Measurements from ENCODE around the gene KRTAP10-7.

KRTAP10-7 gene

DNA sequence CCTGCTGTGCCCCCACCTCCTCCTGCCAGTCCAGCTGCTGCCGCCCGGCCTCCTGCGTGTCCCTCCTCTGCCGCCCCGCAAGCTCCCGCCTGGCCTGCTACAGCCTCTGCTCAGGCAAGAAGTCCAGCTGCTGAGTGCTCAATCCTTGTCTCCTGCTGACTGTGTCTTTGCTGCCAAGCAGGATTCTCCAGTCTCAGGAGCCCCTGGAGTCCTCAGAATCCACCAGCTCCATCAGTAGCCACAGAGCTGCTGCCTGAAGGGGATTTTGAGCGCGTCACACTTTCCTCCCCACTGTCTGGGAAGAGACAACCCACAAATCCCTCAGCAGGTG is 46.8 kb downstream of the KRTAP10-7 start:
- TF ChIP-seq, protein P1, sequence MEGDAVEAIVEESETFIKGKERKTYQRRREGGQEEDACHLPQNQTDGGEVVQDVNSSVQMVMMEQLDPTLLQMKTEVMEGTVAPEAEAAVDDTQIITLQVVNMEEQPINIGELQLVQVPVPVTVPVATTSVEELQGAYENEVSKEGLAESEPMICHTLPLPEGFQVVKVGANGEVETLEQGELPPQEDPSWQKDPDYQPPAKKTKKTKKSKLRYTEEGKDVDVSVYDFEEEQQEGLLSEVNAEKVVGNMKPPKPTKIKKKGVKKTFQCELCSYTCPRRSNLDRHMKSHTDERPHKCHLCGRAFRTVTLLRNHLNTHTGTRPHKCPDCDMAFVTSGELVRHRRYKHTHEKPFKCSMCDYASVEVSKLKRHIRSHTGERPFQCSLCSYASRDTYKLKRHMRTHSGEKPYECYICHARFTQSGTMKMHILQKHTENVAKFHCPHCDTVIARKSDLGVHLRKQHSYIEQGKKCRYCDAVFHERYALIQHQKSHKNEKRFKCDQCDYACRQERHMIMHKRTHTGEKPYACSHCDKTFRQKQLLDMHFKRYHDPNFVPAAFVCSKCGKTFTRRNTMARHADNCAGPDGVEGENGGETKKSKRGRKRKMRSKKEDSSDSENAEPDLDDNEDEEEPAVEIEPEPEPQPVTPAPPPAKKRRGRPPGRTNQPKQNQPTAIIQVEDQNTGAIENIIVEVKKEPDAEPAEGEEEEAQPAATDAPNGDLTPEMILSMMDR (IDR thresholded peaks at IDR 0.05; ENCODE audit: low read depth, low read length, poor library complexity, severe bottlenecking), result no peak
- no peak for TF ChIP-seq EZH2phosphoT487 (IDR thresholded peaks at IDR 0.05; ENCODE audit: borderline replicate concordance, low read length)
- Histone ChIP-seq H3K9me3 (ENCODE audit: control insufficient read depth, insufficient read depth, low read length) (peaks cover 12% of the 10 kb centered on the region; the same call in 1 of the 2 replicates), H3K36me3 (ENCODE audit: control insufficient read depth, low read length) (no peaks in the 10 kb centered on the region), H3K79me2 (ENCODE audit: control insufficient read depth, low read length) (no peaks in the 10 kb centered on the region), H4K20me1 (ENCODE audit: control insufficient read depth, insufficient read depth, low read depth, low read length) (no peaks in the 10 kb centered on the region), H3K9me2 (replicated peaks; ENCODE audit: control insufficient read depth, low read length) (no peaks in the 10 kb centered on the region), H3K4me3 (ENCODE audit: low read length) (no peak overlapping the region), H3K4me1 (ENCODE audit: control insufficient read depth, low read length) (no peaks in the 10 kb centered on the region), H3K27me3 (ENCODE audit: control insufficient read depth, low read length) (no peaks in the 10 kb centered on the region), H3F3A (ENCODE audit: control insufficient read depth, insufficient read depth) (no peaks in the 10 kb centered on the region), H3K27ac (ENCODE audit: low read depth, low read length) (no peak overlapping the region), H3K4me2 (ENCODE audit: low read length) (no peak overlapping the region)

DNA sequence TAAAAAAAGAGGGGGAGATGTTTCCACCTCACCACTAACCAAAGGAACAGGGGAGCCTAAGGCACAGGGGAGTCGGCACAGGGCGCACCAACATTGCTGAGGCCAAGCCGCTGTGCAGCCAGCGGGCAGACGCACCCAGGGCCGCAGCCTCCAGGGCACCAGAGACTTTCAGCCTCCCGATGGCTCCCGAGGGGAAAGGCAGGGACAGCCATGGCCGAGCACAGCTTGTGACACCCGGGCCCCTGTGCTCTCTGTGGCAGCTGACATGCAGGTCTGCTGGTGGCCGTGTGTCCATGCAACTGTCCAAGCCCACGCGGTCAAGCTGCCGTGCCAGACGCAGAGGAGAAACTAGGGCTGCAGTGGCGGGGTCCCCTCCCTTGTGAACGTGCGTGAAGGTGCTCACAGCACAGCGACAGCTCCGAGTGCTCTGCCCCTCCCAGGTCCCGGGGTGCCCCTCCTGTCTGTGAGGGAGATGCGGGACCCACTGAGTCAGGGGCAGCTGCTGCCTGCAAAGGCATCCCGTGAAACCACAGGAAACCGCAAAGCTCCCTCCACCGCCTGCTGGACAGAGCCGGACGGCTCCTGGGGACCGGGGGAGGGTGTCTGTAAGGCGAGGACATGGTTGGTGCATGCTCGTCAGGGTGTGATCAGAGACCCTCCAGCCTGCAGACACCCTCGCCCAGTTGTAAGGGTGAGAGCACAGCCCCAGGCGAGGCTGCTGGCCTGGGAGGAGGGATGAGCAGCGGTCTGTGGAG is 48.3 kb downstream of the KRTAP10-7 start:
- no peak overlapping the region for H3K27ac ChIP-seq (ENCODE audit: low read depth, low read length)
- H3K4me1 ChIP-seq (ENCODE audit: control insufficient read depth, low read length), result no peaks in the 10 kb centered on the region
- H3K79me2 ChIP-seq (ENCODE audit: control insufficient read depth, low read length), result no peaks in the 10 kb centered on the region
- no peaks in the 10 kb centered on the region for H4K20me1 ChIP-seq (ENCODE audit: control insufficient read depth, insufficient read depth, low read depth, low read length)
- H3F3A ChIP-seq (ENCODE audit: control insufficient read depth, insufficient read depth), result no peaks in the 10 kb centered on the region
- no peaks in the 10 kb centered on the region for H3K9me2 ChIP-seq (replicated peaks; ENCODE audit: control insufficient read depth, low read length)
- peaks cover 12% of the 10 kb centered on the region; the same call in 1 of the 2 replicates for H3K9me3 ChIP-seq (ENCODE audit: control insufficient read depth, insufficient read depth, low read length)
- TF ChIP-seq EZH2phosphoT487 (IDR thresholded peaks at IDR 0.05; ENCODE audit: borderline replicate concordance, low read length), result no peak
- TF ChIP-seq, protein P1 (IDR thresholded peaks at IDR 0.05; ENCODE audit: low read depth, low read length, poor library complexity, severe bottlenecking), result no peak
- H3K27me3 ChIP-seq (ENCODE audit: control insufficient read depth, low read length), result no peaks in the 10 kb centered on the region
- H3K4me2 ChIP-seq (ENCODE audit: low read length), result no peak overlapping the region
- H3K4me3 ChIP-seq (ENCODE audit: low read length), result no peak overlapping the region
- H3K36me3 ChIP-seq (ENCODE audit: control insufficient read depth, low read length), result no peaks in the 10 kb centered on the region

DNA sequence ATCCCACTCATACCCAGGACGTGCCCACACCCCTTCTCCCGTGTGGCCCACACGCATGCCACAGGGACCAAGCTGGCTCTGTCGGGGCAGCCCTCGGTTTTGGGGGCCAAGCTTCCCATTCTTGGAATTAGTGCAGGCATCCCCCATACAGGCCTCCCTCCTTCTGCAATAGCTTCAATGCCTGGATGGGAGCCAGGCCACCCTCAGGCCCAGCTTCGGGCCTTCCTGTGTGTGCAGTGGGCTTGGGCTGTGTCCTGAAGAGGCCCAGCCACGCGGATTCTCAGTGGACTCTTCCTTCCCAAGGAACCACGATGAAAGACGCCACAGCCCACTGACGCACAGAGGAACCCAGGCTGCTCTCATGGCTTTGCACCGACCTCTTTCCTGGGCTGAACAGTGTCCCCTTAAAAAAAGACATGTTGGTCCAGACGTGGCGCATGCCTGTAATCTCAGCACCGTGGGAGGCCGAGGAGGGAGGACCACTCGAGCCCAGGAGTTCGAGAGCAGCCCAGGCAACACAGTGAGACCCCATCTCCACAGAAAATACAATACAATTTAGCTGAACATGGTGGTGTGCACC is 49.2 kb downstream of the KRTAP10-7 start:
- TF ChIP-seq, protein P1 (IDR thresholded peaks at IDR 0.05; ENCODE audit: low read depth, low read length, poor library complexity, severe bottlenecking), result no peak
- no peak for TF ChIP-seq EZH2phosphoT487 (IDR thresholded peaks at IDR 0.05; ENCODE audit: borderline replicate concordance, low read length)
- Histone ChIP-seq H3K27ac (ENCODE audit: low read depth, low read length) (no peak overlapping the region), H3K4me3 (ENCODE audit: low read length) (no peak overlapping the region), H3K27me3 (ENCODE audit: control insufficient read depth, low read length) (no peaks in the 10 kb centered on the region), H3K4me2 (ENCODE audit: low read length) (no peak overlapping the region), H3K9me2 (replicated peaks; ENCODE audit: control insufficient read depth, low read length) (no peaks in the 10 kb centered on the region), H3K4me1 (ENCODE audit: control insufficient read depth, low read length) (no peaks in the 10 kb centered on the region), H4K20me1 (ENCODE audit: control insufficient read depth, insufficient read depth, low read depth, low read length) (no peaks in the 10 kb centered on the region), H3K36me3 (ENCODE audit: control insufficient read depth, low read length) (no peaks in the 10 kb centered on the region), H3K79me2 (ENCODE audit: control insufficient read depth, low read length) (no peaks in the 10 kb centered on the region), H3F3A (ENCODE audit: control insufficient read depth, insufficient read depth) (no peaks in the 10 kb centered on the region), H3K9me3 (ENCODE audit: control insufficient read depth, insufficient read depth, low read length) (peaks cover 5% of the 10 kb centered on the region; the same call in 1 of the 2 replicates)
